Endodermal cell (in vitro differentiated cells): ENCODE measurements around the gene PLPP7. TPM values are rescaled to one million over a fixed set of nuclear protein-coding genes. Genes with fewer than 3 reads are reported as not detected.
"Not testable (repeated sequence)": the region's sequence is repeated elsewhere in the genome, so short reads cannot be mapped to it uniquely, and the experiment has no call there.

Source experiments
- DNase-seq: peaks from one replicate; pipeline ENCODE4 v3.0.0-alpha.2; 2017
- H3K27ac ChIP-seq: 2 replicates; pipeline ENCODE4 v1.5.1; 2013; ENCODE audit warnings: mild to moderate bottlenecking, low read depth, low read length, moderate library complexity
- H3K27me3 ChIP-seq: 2 replicates; pipeline ENCODE4 v1.6.1; 2013; ENCODE audit warnings: mild to moderate bottlenecking, low read length, moderate library complexity; ENCODE audit not compliant: insufficient read depth, control insufficient read depth, poor library complexity, severe bottlenecking
- H3K36me3 ChIP-seq: 2 replicates; pipeline ENCODE4 v1.7.0; 2013; ENCODE audit warnings: mild to moderate bottlenecking, low read length, moderate library complexity; ENCODE audit not compliant: control insufficient read depth, insufficient read depth
- H3K4me1 ChIP-seq: one replicate; pipeline ENCODE4 v1.7.0; 2013; ENCODE audit warnings: low read length; ENCODE audit not compliant: control insufficient read depth, insufficient read depth
- H3K4me3 ChIP-seq: 2 replicates; pipeline ENCODE4 v1.5.1; 2013; ENCODE audit warnings: mild to moderate bottlenecking, low read length, moderate library complexity
- H3K9ac ChIP-seq: 2 replicates; pipeline ENCODE4 v1.6.1; 2013; ENCODE audit warnings: mild to moderate bottlenecking, low read length, moderate library complexity; ENCODE audit not compliant: poor library complexity, severe bottlenecking; ENCODE audit errors: extremely low read depth
- H3K9me3 ChIP-seq: 2 replicates; pipeline ENCODE4 v1.6.1; 2013; ENCODE audit warnings: mild to moderate bottlenecking, low read length, moderate library complexity; ENCODE audit not compliant: control insufficient read depth
- H3K27ac Mint-ChIP-seq: 2 replicates; pipeline ENCODE4 v1.8.0; 2020; ENCODE audit warnings: mixed read lengths
- H3K27me3 Mint-ChIP-seq: 2 replicates; pipeline ENCODE4 v1.8.0; 2021; ENCODE audit warnings: mild to moderate bottlenecking, mixed read lengths; ENCODE audit not compliant: insufficient read depth
- H3K36me3 Mint-ChIP-seq: 2 replicates; pipeline ENCODE4 v1.8.0; 2020; ENCODE audit warnings: low read depth, mixed read lengths
- H3K4me1 Mint-ChIP-seq: 2 replicates; pipeline ENCODE4 v1.8.0; 2020; ENCODE audit warnings: mixed read lengths
- H3K4me3 Mint-ChIP-seq: 2 replicates; pipeline ENCODE4 v1.8.0; 2020; ENCODE audit warnings: mild to moderate bottlenecking, moderate library complexity, mixed read lengths
- H3K9me3 Mint-ChIP-seq: 2 replicates; pipeline ENCODE4 v1.8.0; 2020; ENCODE audit warnings: mild to moderate bottlenecking, mixed read lengths
- WGBS, 2 experiments: methylation state at CpG; one replicate each; pipeline versions ENCODE4 v1.1.5 to v1.1.7; 2013; ENCODE audit warnings: missing lambda C conversion rate in 2 of 2, mixed read lengths in 1 of 2; ENCODE audit not compliant: insufficient coverage in 1 of 2, insufficient read length in 1 of 2; 5-methylcytosine and 5-hydroxymethylcytosine counted together
- total RNA-seq, 2 donors: library from RNA; stranded (reverse); fragmentation: NEBNext Ultra II Directional in 1 of 2; extraction: Animal tissue kit (Norgen Biotek cat#: 25700) in 1 of 2; gene quantifications; 2 replicates in 1 of 2; 3 replicates in 1 of 2; pipeline ENCODE4 v1.2.1, GENCODE V29; 2021
- TF ChIP-seq, protein P1 (sequence below): fragments of 200-600 bp; sonication (generic); conservative IDR thresholded peaks from 2 replicates; pipeline ENCODE4 v1.5.0; 2021; ENCODE audit warnings: antibody characterized with exemption, mild to moderate bottlenecking

PLPP7 gene
- total RNA-seq, 2 donors from 2014 or later: 4.1 to 5.6 TPM

DNA sequence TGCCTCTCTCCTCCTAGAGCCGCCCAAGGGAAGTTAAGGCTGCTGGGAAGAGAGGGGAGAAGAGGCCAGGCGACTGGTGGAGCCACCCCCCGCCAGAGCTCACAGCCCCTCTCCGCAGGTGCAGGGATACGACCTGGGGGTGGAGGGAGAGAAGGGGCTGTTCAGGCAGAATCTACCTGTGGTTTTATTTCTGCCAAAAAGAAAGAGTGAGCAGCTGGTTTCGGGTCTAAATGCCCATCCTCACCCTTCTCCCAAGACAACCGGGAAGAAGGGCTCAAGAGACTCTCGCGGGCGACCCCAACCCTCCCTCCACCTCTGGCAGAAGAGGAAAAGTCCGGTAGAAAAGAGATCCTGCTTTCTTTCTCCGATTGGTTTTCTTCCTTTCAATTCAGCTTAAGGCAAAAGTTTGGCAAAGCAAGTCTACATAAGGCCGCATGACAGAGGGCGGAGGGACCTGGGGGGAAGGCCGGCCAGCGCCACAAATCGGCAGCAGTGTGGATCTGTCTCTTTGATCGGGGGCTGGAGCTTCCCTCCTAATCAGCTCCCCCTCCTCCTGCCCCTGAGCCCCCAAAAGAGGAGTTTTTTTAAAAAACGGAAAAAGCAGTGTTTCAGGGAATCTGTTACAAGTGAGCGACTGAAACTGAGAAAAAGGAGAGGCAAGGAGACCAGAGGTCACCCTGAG is 29.5 kb upstream of the PLPP7 start:
- DNase-seq: peak; percentile 43
- H3K4me3 Mint-ChIP-seq: no peak overlapping the region
- H3K36me3 ChIP-seq: no peaks in the 10 kb centered on the region

DNA sequence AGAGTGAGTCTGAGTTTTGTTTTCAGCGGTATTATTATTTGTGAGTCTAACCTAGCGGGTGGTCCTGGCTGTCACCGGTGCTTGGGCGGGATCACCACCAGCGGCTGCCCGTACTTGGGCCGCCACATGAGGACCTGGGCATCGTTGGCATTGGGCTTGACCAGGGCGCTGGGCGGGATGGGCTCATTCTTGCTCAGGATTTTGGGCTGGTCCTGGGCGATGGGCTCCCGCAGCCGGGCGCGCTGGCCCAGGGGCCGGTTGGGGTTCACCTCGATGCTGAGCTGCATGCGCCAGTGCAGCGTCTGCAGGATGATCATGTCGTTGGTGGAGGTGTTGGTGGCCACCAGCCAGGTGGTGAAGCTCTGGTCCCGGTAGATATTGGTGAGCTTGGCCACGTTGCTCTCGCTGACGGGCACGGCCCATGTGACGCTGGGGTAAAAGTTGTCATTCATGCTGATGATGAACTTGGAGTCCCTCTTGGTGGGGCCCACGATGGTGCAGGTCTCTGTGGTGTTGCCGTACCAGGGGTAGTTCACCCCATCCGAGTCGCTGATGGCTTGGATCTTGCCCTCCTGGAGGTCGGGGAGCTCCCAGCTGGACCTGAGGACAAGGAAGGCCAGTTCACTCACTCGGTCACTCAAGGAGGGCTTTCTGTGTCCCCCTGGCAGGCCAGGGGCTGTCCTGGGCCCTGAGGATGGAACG is 28.6 kb upstream of the PLPP7 start:
- H3K4me1 Mint-ChIP-seq: no peaks in the 10 kb centered on the region
- WGBS, 2 experiments: 95 to 96% methylated on average over 28 to 33 of the region's 33 CpGs
- H3K27ac Mint-ChIP-seq: no peak overlapping the region
- H3K4me3 ChIP-seq: no peak overlapping the region
- H3K27ac ChIP-seq: no peak overlapping the region
- peaks cover 16% of the 10 kb centered on the region for H3K36me3 Mint-ChIP-seq
- TF ChIP-seq, protein P1, sequence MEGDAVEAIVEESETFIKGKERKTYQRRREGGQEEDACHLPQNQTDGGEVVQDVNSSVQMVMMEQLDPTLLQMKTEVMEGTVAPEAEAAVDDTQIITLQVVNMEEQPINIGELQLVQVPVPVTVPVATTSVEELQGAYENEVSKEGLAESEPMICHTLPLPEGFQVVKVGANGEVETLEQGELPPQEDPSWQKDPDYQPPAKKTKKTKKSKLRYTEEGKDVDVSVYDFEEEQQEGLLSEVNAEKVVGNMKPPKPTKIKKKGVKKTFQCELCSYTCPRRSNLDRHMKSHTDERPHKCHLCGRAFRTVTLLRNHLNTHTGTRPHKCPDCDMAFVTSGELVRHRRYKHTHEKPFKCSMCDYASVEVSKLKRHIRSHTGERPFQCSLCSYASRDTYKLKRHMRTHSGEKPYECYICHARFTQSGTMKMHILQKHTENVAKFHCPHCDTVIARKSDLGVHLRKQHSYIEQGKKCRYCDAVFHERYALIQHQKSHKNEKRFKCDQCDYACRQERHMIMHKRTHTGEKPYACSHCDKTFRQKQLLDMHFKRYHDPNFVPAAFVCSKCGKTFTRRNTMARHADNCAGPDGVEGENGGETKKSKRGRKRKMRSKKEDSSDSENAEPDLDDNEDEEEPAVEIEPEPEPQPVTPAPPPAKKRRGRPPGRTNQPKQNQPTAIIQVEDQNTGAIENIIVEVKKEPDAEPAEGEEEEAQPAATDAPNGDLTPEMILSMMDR: no peak
- no peaks in the 10 kb centered on the region for H3K9me3 Mint-ChIP-seq
- H3K4me1 ChIP-seq: no peaks in the 10 kb centered on the region
- H3K9me3 ChIP-seq: no peaks in the 10 kb centered on the region
- no peaks in the 10 kb centered on the region for H3K27me3 Mint-ChIP-seq
- no peaks in the 10 kb centered on the region for H3K27me3 ChIP-seq
- no peaks in the 10 kb centered on the region for H3K36me3 ChIP-seq
- no peak for DNase-seq
- no peak overlapping the region for H3K9ac ChIP-seq
- no peak overlapping the region for H3K4me3 Mint-ChIP-seq

More for the DNA sequence above, 29.5 kb upstream of the PLPP7 start:
- Mint-ChIP-seq H3K9me3 (no peaks in the 10 kb centered on the region), H3K27ac (peak overlapping the region; percentile 35), H3K36me3 (peaks cover 16% of the 10 kb centered on the region), H3K27me3 (no peaks in the 10 kb centered on the region), H3K4me1 (no peaks in the 10 kb centered on the region)
- Histone ChIP-seq H3K4me1 (no peaks in the 10 kb centered on the region), H3K9me3 (no peaks in the 10 kb centered on the region), H3K9ac (no peak overlapping the region), H3K27me3 (no peaks in the 10 kb centered on the region), H3K4me3 (no peak overlapping the region), H3K27ac (no peak overlapping the region)
- WGBS, 2 experiments: 87 to 90% methylated on average over 15 to 20 of the region's 20 CpGs
- TF ChIP-seq, protein P1: no peak

DNA sequence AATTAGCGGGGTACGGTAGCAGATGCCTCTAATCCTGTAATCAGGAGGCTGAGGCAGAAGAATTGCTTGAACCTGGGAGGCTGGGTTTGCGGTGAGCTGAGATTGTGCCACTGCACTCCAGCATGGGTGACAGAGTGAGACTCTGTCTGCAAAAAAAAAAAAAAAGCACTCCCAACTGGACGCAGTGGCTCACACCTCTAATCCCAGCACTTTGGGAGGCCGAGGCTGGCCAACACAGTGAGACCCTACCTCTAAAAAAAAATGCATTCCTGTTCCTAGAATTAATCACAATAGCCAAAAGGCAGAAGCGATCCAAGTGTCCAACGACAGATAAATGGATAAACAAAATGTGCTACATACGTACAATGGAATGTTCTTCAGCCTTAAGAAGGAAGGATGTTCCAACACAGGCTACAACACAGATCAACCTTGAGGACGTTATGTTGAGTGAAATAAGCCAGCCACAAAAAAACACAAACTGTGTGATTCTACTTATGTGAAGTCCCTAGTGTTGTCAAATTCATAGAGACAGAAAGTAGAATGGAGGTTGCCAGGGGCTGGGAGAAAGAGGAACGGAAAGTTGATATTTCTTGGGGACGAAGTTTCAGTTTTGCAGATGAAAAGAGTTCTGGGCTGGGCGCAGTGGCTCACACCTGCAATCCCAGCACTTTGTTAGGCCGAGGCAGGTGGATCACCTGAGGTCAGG is 27.0 kb upstream of the PLPP7 start:
- no peaks in the 10 kb centered on the region for H3K9me3 Mint-ChIP-seq
- no peaks in the 10 kb centered on the region for H3K27me3 Mint-ChIP-seq
- no peak overlapping the region for H3K27ac ChIP-seq
- no peak overlapping the region for H3K4me3 Mint-ChIP-seq
- 90 to 93% methylated on average over 6 to 13 of the region's 13 CpGs for WGBS, 2 experiments
- H3K4me3 ChIP-seq: no peak overlapping the region
- H3K9me3 ChIP-seq: no peaks in the 10 kb centered on the region
- no peak overlapping the region for H3K9ac ChIP-seq
- H3K27me3 ChIP-seq: no peaks in the 10 kb centered on the region
- TF ChIP-seq, protein P1: no peak
- no peaks in the 10 kb centered on the region for H3K4me1 ChIP-seq
- no peak for DNase-seq
- H3K36me3 ChIP-seq: no peaks in the 10 kb centered on the region
- H3K27ac Mint-ChIP-seq: no peak overlapping the region
- H3K36me3 Mint-ChIP-seq: peaks cover 16% of the 10 kb centered on the region
- no peaks in the 10 kb centered on the region for H3K4me1 Mint-ChIP-seq

DNA sequence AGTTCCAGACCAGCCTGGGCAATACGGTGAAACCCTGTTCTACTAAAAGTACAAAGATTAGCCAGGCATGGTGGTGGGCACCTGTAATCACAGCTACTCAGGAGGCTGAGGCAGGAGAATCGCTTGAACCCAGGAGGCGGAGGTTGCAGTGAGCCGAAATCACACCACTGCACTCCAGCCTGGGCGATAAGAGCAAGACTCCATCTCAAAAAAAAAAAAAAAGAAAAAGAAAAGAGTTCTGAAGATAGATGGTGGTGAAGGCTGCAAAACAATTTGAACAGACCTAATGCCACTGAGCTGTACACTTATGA is 26.5 kb upstream of the PLPP7 start:
- not testable (repeated sequence) for H3K9me3 Mint-ChIP-seq, H3K4me1 Mint-ChIP-seq, H3K4me3 ChIP-seq, H3K9me3 ChIP-seq, H3K4me1 ChIP-seq, H3K27me3 ChIP-seq, H3K27ac Mint-ChIP-seq, H3K27ac ChIP-seq, H3K36me3 ChIP-seq, H3K4me3 Mint-ChIP-seq, H3K27me3 Mint-ChIP-seq, DNase-seq, H3K9ac ChIP-seq
- H3K36me3 Mint-ChIP-seq: peaks cover 16% of the 10 kb centered on the region
- 92 to 97% methylated on average over 5 of the region's 5 CpGs for whole genome bisulfite sequencing, 2 experiments
